Activated CD8-positive, alpha-beta T cell treated with anti-CD3 and anti-CD28 coated beads for 36 hours (primary cell): Measurements from ENCODE around the gene NOD2. TPM values are rescaled to one million over a fixed set of nuclear protein-coding genes. Genes with fewer than 3 reads are reported as not detected.

Experiments
- ATAC-seq: fragments of 200-7000 bp; cut with Tn5 transposase; one replicate; pipeline ENCODE4 v1.10.0; 2021; ENCODE audit warnings: mild to moderate bottlenecking, moderate library complexity
- CTCF ChIA-PET: fragments of 350-600 bp; sonication (Branson Sonifier 250); formaldehyde crosslinking; loops from one replicate; lab custom pipeline; 2021; ENCODE audit warnings: antibody characterized with exemption; lab: Charles Lee
- POLR2A ChIA-PET: fragments of 350-600 bp; sonication (Branson Sonifier 250); formaldehyde crosslinking; loops from one replicate; lab custom pipeline; 2021; ENCODE audit warnings: antibody characterized with exemption; lab: Charles Lee
- DNase-seq: peaks from one replicate; pipeline ENCODE4 v3.0.0-alpha.2; 2020
- H3K27ac Mint-ChIP-seq: one replicate; pipeline ENCODE4 v1.8.0; 2021; ENCODE audit warnings: mild to moderate bottlenecking, mixed read lengths
- H3K27me3 Mint-ChIP-seq: one replicate; pipeline ENCODE4 v1.8.0; 2021; ENCODE audit warnings: mixed read lengths
- H3K36me3 Mint-ChIP-seq: one replicate; pipeline ENCODE4 v1.8.0; 2021; ENCODE audit warnings: low read depth, mixed read lengths
- H3K4me1 Mint-ChIP-seq: one replicate; pipeline ENCODE4 v1.8.0; 2021; ENCODE audit warnings: low read depth, mixed read lengths
- H3K4me3 Mint-ChIP-seq: one replicate; pipeline ENCODE4 v1.8.0; 2021; ENCODE audit warnings: mild to moderate bottlenecking, moderate library complexity, mixed read lengths
- H3K9me3 Mint-ChIP-seq: one replicate; pipeline ENCODE4 v1.8.0; 2021; ENCODE audit warnings: mixed read lengths
- CTCF ChIP-seq: fragments of 200-600 bp; IDR thresholded peaks from one replicate; pipeline ENCODE4 v1.8.0; 2022; ENCODE audit warnings: antibody characterized with exemption, mild to moderate bottlenecking
- intact Hi-C: fragments of 100-400 bp; cut with micrococcal nuclease; formaldehyde crosslinking; loops from one replicate; pipeline ENCODE4 v1.10.0; 2022
- total RNA-seq, 2 experiments: library from RNA; stranded (reverse); gene quantifications; one replicate each; pipeline ENCODE4 v1.2.3, GENCODE V29; 2021

NOD2 gene
- total RNA-seq, 2 experiments from 2014 or later: 1.1 to 1.6 TPM

GRCh38 chr16:50743581-50744225 lies 50.3 kb downstream of the NOD2 start:
- CTCF ChIA-PET: interaction anchor here (0.6 to 12.6 kb wide), 4 partner anchors 59 to 194 kb away, joined by 4 to 340 read pairs (median 16); no protein-coding TSS in a partner anchor
- DNase-seq (no peak), ATAC-seq (no peak)
- Mint-ChIP-seq H3K4me1 (peaks cover 50% of the 10 kb centered on the region), H3K4me3 (peak overlapping the region; percentile 93), H3K36me3 (peaks cover 29% of the 10 kb centered on the region), H3K27ac (peak overlapping the region; percentile 97), H3K9me3 (no peaks in the 10 kb centered on the region), H3K27me3 (no peaks in the 10 kb centered on the region)
- intact Hi-C loops: loop anchor here (5.0 to 10.0 kb wide), 4 partner anchors 46 to 719 kb away; partner anchors contain the start of genes BRD7 and CNEP1R1
- no peak for TF ChIP-seq CTCF
- POLR2A ChIA-PET: interaction anchor here (0.7 to 5.0 kb wide), 5 partner anchors 35 to 72 kb away, joined by 3 to 22 read pairs (median 4); partner anchors contain the start of gene SNX20

- Mint-ChIP-seq H3K36me3 (peaks cover 35% of the 10 kb centered on the region), H3K27ac (peak overlapping the region; percentile 97), H3K27me3 (no peaks in the 10 kb centered on the region), H3K4me1 (peaks cover 58% of the 10 kb centered on the region), H3K9me3 (no peaks in the 10 kb centered on the region), H3K4me3 (peak overlapping the region; percentile 93)
- ATAC-seq (no peak), DNase-seq (peak; percentile 43)
- CTCF ChIA-PET: interaction anchor here (0.7 to 12.6 kb wide), 8 partner anchors 32 to 75 kb away, joined by 3 to 340 read pairs (median 4); no protein-coding TSS in a partner anchor
- no peak for TF ChIP-seq CTCF
- intact Hi-C loops: loop anchor here (5.0 to 10.0 kb wide), 7 partner anchors 48 to 720 kb away; partner anchors contain the start of genes BRD7, CNEP1R1 and SNX20
- POLR2A ChIA-PET: interaction anchor here (0.8 to 5.0 kb wide), 5 partner anchors 60 to 537 kb away, joined by 3 to 22 read pairs (median 4); partner anchors contain the start of gene SNX20
Measured at GRCh38 chr16:50744881-50745280, 51.5 kb downstream of the NOD2 start.

- peak; percentile 37 for DNase-seq
- peak overlapping the region; percentile 97 for H3K27ac Mint-ChIP-seq
- intact Hi-C loops: loop anchor here (5.0 to 10.0 kb wide), 6 partner anchors 61 to 721 kb away; partner anchors contain the start of genes BRD7, CNEP1R1 and SNX20
- no peak for TF ChIP-seq CTCF
- CTCF ChIA-PET: interaction anchor here (1.0 to 12.6 kb wide), 11 partner anchors 10 to 721 kb away, joined by 3 to 340 read pairs (median 5); partner anchors contain the start of genes CNEP1R1 and SNX20
- H3K36me3 Mint-ChIP-seq: peaks cover 41% of the 10 kb centered on the region
- POLR2A ChIA-PET: interaction anchor here (3.5 to 5.0 kb wide), 2 partner anchors 61 to 65 kb away, joined by 12 to 22 read pairs; partner anchors contain the start of gene SNX20
- H3K4me1 Mint-ChIP-seq: peaks cover 60% of the 10 kb centered on the region
- no peaks in the 10 kb centered on the region for H3K9me3 Mint-ChIP-seq
- ATAC-seq: no peak
- H3K27me3 Mint-ChIP-seq: no peaks in the 10 kb centered on the region
- H3K4me3 Mint-ChIP-seq: peak overlapping the region; percentile 93
Measured at GRCh38 chr16:50745940-50746339, 52.5 kb downstream of the NOD2 start.

GRCh38 chr16:50747207-50747956 lies 54.0 kb downstream of the NOD2 start:
- CTCF ChIA-PET: interaction anchor here (0.8 to 12.6 kb wide), 21 partner anchors 9 to 722 kb away, joined by 3 to 340 read pairs (median 4); partner anchors contain the start of genes CNEP1R1 and SNX20
- peak; percentile 66 for ATAC-seq
- H3K4me1 Mint-ChIP-seq: peaks cover 61% of the 10 kb centered on the region
- POLR2A ChIA-PET: interaction anchor here (1.1 to 5.0 kb wide), 4 partner anchors 16 to 81 kb away, joined by 3 to 22 read pairs (median 8); partner anchors contain the start of gene SNX20
- intact Hi-C loops: loop anchor here (5.0 to 10.0 kb wide), 6 partner anchors 60 to 723 kb away; partner anchors contain the start of genes BRD7, CNEP1R1 and SNX20
- H3K9me3 Mint-ChIP-seq: no peaks in the 10 kb centered on the region
- peak overlapping the region; percentile 69 for H3K4me3 Mint-ChIP-seq
- peak; percentile 79 for TF ChIP-seq CTCF
- H3K27me3 Mint-ChIP-seq: no peaks in the 10 kb centered on the region
- DNase-seq: peak; percentile 25
- H3K36me3 Mint-ChIP-seq: peaks cover 45% of the 10 kb centered on the region
- peak overlapping the region; percentile 98 for H3K27ac Mint-ChIP-seq
